Neuronal stem cell (in vitro differentiated cells): ENCODE data around the gene TULP4.
A peak's percentile ranks its signal among the peaks of the same experiment; 100 is the strongest.

Experiments
- DNase-seq: peaks from one replicate; pipeline ENCODE4 v3.0.0-alpha.2; 2013; ENCODE audit warnings: low spot score
- H2AFZ ChIP-seq: one replicate; pipeline ENCODE4 v1.6.1; 2013; ENCODE audit warnings: mild to moderate bottlenecking, low read length, inconsistent platforms
- H2AK5ac ChIP-seq: 2 replicates; pipeline ENCODE4 v1.6.1; 2013; ENCODE audit warnings: low read depth, mild to moderate bottlenecking, inconsistent platforms, low read length, moderate library complexity, mixed read lengths
- H2BK120ac ChIP-seq: 2 replicates; pipeline ENCODE4 v1.6.1; 2013; ENCODE audit warnings: low read depth, mild to moderate bottlenecking, inconsistent platforms, low read length, moderate library complexity, mixed read lengths
- H2BK12ac ChIP-seq: one replicate; pipeline ENCODE4 v1.6.1; 2013; ENCODE audit warnings: low read length, inconsistent platforms
- H2BK15ac ChIP-seq: 2 replicates; pipeline ENCODE4 v1.6.1; 2013; ENCODE audit warnings: mild to moderate bottlenecking, low read length, inconsistent platforms, mixed read lengths
- H2BK5ac ChIP-seq: one replicate; pipeline ENCODE4 v1.6.1; 2013; ENCODE audit warnings: inconsistent platforms, mild to moderate bottlenecking, low read length, moderate library complexity
- H3K14ac ChIP-seq: one replicate; pipeline ENCODE4 v1.6.1; 2013; ENCODE audit warnings: low read length, inconsistent platforms
- H3K18ac ChIP-seq: 2 replicates; pipeline ENCODE4 v1.6.1; 2013; ENCODE audit warnings: low read length, inconsistent platforms
- H3K23ac ChIP-seq: 2 replicates; pipeline ENCODE4 v1.6.1; 2013; ENCODE audit warnings: low read depth, mild to moderate bottlenecking, mixed read lengths, low read length, inconsistent platforms; ENCODE audit not compliant: poor library complexity
- H3K27ac ChIP-seq: replicated peaks from 3 replicates; pipeline ENCODE4 v1.5.1; 2013; ENCODE audit warnings: low read length, inconsistent platforms
- H3K27me3 ChIP-seq, 3 experiments: 2 replicates each; pipeline ENCODE4 v1.6.1; 2013; ENCODE audit warnings: low read length in 3 of 3, mild to moderate bottlenecking in 2 of 3, inconsistent platforms in 1 of 3, low read depth in 1 of 3, mixed read lengths in 1 of 3, moderate library complexity in 1 of 3; ENCODE audit not compliant: control insufficient read depth in 3 of 3, insufficient read depth in 3 of 3
- H3K36me3 ChIP-seq, 2 donors: replicated peaks in 1 of 2; 2 replicates each; pipeline ENCODE4 v1.6.1; 2013; ENCODE audit warnings: low read length in 2 of 2; ENCODE audit not compliant: control insufficient read depth in 2 of 2, insufficient read depth in 2 of 2
- H3K4ac ChIP-seq: 2 replicates; pipeline ENCODE4 v1.6.1; 2013; ENCODE audit warnings: inconsistent platforms, mild to moderate bottlenecking, low read length, moderate library complexity
- H3K4me1 ChIP-seq, 2 donors: 1 replicate in 1 of 2; 2 replicates in 1 of 2; pipeline ENCODE4 v1.6.1; 2013; ENCODE audit warnings: low read length in 2 of 2, low read depth in 1 of 2; ENCODE audit not compliant: control insufficient read depth in 2 of 2, insufficient read depth in 1 of 2
- H3K4me2 ChIP-seq: one replicate; pipeline ENCODE4 v1.6.1; 2013; ENCODE audit warnings: mild to moderate bottlenecking, low read length, inconsistent platforms; ENCODE audit not compliant: insufficient read depth, poor library complexity, severe bottlenecking
- H3K4me3 ChIP-seq, 2 donors: 2 replicates each; pipeline ENCODE4 v1.5.1; 2013; ENCODE audit warnings: low read length in 2 of 2, mild to moderate bottlenecking in 2 of 2, inconsistent platforms in 1 of 2, moderate library complexity in 1 of 2
- H3K79me1 ChIP-seq: one replicate; pipeline ENCODE4 v1.6.1; 2013; ENCODE audit warnings: low read depth, mild to moderate bottlenecking, inconsistent platforms, low read length, moderate library complexity
- H3K9ac ChIP-seq: one replicate; pipeline ENCODE4 v1.6.1; 2013; ENCODE audit warnings: mild to moderate bottlenecking, low read depth, low read length, inconsistent platforms; ENCODE audit not compliant: poor library complexity
- H3K9me3 ChIP-seq, 2 donors: replicated peaks in 1 of 2; 2 replicates each; pipeline versions ENCODE3 to v1.6.1; 2013; ENCODE audit warnings: low read length in 2 of 2, mild to moderate bottlenecking in 2 of 2, inconsistent platforms in 1 of 2, low read depth in 1 of 2, mixed read lengths in 1 of 2, moderate library complexity in 1 of 2; ENCODE audit not compliant: control insufficient read depth in 2 of 2, insufficient read depth in 1 of 2
- H4K8ac ChIP-seq: one replicate; pipeline ENCODE4 v1.6.1; 2013; ENCODE audit warnings: low read depth, mild to moderate bottlenecking, inconsistent platforms, low read length, moderate library complexity
- H4K91ac ChIP-seq: one replicate; pipeline ENCODE4 v1.6.1; 2013; ENCODE audit warnings: low read length, low read depth, mild to moderate bottlenecking, inconsistent platforms; ENCODE audit not compliant: poor library complexity
- WGBS, 2 donors: extraction: QIAGEN DNeasy Blood & Tissue Kit; methylation state at CpG; one replicate each; pipeline ENCODE4 v1.1.7; 2013; ENCODE audit warnings: missing lambda C conversion rate in 2 of 2, mixed read lengths in 1 of 2; ENCODE audit not compliant: insufficient read length in 2 of 2, insufficient replicate concordance in 1 of 2; ENCODE audit errors: extremely low coverage in 2 of 2; 5-methylcytosine and 5-hydroxymethylcytosine counted together

Gene TULP4

DNA sequence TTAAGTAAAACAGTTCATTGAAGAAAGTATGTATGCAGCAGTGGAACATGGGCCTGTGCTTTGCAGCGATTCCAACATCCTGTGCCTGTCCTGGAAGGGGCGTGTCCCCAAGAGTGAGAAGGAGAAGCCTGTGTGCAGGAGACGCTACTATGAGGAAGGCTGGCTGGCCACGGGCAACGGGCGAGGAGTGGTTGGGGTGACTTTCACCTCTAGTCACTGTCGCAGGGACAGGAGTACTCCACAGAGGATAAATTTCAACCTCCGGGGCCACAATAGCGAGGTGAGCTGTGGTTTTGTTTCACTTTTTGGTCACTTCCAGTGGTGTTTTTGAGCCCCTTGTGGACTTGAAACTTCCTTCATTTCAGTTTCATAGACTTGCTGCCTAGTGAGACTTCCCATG, 1.7 kb downstream of the TULP4 start:
- no peak overlapping the region for H3K4me3 ChIP-seq
- no peak overlapping the region for H4K8ac ChIP-seq
- H2BK12ac ChIP-seq = no peak overlapping the region
- H4K91ac ChIP-seq = no peak overlapping the region
- H3K27ac ChIP-seq = no peak overlapping the region
- no peak overlapping the region for H2AK5ac ChIP-seq
- peaks cover 4 to 21% of the 10 kb centered on the region in 2 donors for H3K9me3 ChIP-seq
- no peak overlapping the region for H3K4ac ChIP-seq
- no peaks in the 10 kb centered on the region for H3K4me1 ChIP-seq
- H2AFZ ChIP-seq = no peak overlapping the region
- no peak overlapping the region for H2BK120ac ChIP-seq
- no peak for DNase-seq
- H3K18ac ChIP-seq = no peak overlapping the region
- H3K4me2 ChIP-seq = no peak overlapping the region
- no peak overlapping the region for H3K14ac ChIP-seq
- H3K9ac ChIP-seq = no peak overlapping the region
- no peaks in the 10 kb centered on the region for H3K27me3 ChIP-seq
- no peaks in the 10 kb centered on the region for H3K79me1 ChIP-seq
- WGBS, 2 donors = no CpG with 5 or more reads among the region's 9 CpGs
- peaks cover 6 to 69% of the 10 kb centered on the region in 2 donors for H3K36me3 ChIP-seq
- peak overlapping the region; percentile 20 for H3K23ac ChIP-seq
- no peak overlapping the region for H2BK15ac ChIP-seq
- no peak overlapping the region for H2BK5ac ChIP-seq

DNA sequence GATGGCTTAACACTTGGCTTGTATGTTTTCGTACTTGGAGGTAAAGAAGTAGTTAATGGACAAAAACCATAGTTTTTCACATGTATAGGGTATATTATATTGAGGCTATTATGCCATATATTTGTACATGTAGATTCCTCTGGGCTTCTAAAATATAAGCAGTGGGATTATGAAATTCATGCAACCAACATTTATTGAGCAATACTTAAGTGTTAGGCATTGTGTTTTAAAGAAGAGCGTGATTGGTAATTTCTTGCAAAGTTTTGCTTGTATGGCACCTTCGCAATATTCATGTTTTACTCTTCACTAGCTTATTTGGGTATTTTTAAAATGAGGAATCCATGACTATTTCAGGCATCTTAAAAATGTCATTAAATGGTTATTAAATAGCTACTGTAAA, 2.5 kb downstream of the TULP4 start:
- Histone ChIP-seq H3K4me2 (no peak overlapping the region), H2BK120ac (no peak overlapping the region), H4K8ac (no peak overlapping the region), H3K79me1 (no peaks in the 10 kb centered on the region), H3K27ac (no peak overlapping the region), H4K91ac (no peak overlapping the region), H2BK15ac (no peak overlapping the region), H2AFZ (no peak overlapping the region), H2BK12ac (no peak overlapping the region), H3K4ac (no peak overlapping the region), H3K14ac (no peak overlapping the region), H3K4me1 (no peaks in the 10 kb centered on the region), H3K23ac (no peak overlapping the region), H2AK5ac (no peak overlapping the region), H2BK5ac (no peak overlapping the region), H3K18ac (no peak overlapping the region), H3K9ac (no peak overlapping the region), H3K9me3 (peaks cover 4 to 21% of the 10 kb centered on the region in 2 donors), H3K36me3 (peaks cover 6 to 69% of the 10 kb centered on the region in 2 donors), H3K4me3 (no peak overlapping the region), H3K27me3 (no peaks in the 10 kb centered on the region)
- no peak for DNase-seq
- WGBS, 2 donors = no CpG with 5 or more reads among the region's 3 CpGs

DNA sequence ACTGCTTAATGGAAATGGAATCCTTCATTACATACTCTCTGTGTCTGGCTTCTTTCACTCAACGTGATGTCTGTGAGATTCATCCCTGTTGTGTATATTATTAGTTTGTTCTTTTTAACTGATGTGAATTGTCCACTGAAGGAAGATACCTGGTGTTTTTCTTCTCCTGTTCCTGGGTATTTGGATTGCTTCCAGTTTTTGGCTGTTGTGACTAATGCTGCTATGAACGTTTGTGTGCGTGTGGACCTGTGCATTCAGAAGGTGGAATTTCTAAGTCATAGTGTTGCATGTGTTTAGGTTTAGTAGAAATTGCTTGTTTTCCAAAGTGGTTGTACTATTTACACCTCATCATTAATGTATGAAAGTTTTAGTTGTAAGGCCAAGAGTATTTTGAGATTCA, 3.8 kb downstream of the TULP4 start:
- H3K9me3 ChIP-seq = peaks cover 4 to 21% of the 10 kb centered on the region in 2 donors
- no peak overlapping the region for H3K4me2 ChIP-seq
- DNase-seq = no peak
- no CpG with 5 or more reads among the region's 3 CpGs for WGBS, 2 donors
- H3K4me3 ChIP-seq = no peak overlapping the region
- no peak overlapping the region for H3K23ac ChIP-seq
- no peak overlapping the region for H3K14ac ChIP-seq
- no peak overlapping the region for H4K91ac ChIP-seq
- H3K79me1 ChIP-seq = no peaks in the 10 kb centered on the region
- no peak overlapping the region for H2BK5ac ChIP-seq
- H3K4me1 ChIP-seq = no peaks in the 10 kb centered on the region
- no peaks in the 10 kb centered on the region for H3K27me3 ChIP-seq
- no peak overlapping the region for H4K8ac ChIP-seq
- no peak overlapping the region for H3K27ac ChIP-seq
- no peak overlapping the region for H3K18ac ChIP-seq
- no peak overlapping the region for H2BK15ac ChIP-seq
- no peak overlapping the region for H3K9ac ChIP-seq
- H2AFZ ChIP-seq = no peak overlapping the region
- no peak overlapping the region for H3K4ac ChIP-seq
- H2AK5ac ChIP-seq = no peak overlapping the region
- no peak overlapping the region for H2BK12ac ChIP-seq
- peaks cover 6 to 61% of the 10 kb centered on the region in 2 donors for H3K36me3 ChIP-seq
- no peak overlapping the region for H2BK120ac ChIP-seq

DNA sequence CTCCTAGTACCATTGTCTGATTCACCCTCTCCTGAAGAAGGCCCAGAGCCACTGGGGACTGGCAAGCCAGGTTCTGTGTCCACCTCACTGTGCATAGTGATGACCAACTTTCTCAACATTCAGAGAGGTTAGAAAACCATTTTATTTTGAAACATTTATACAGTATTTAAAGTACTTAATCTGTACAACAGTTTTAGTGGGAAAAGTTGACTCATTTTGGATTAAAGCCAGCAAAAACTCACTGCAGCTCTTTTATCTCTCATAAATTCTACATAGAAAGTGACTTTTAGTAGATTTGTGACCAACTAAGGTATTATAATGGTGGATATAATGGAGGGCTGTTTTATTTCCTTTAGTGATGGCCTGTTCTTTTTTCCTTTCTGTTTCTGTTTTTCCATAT, 9.7 kb downstream of the TULP4 start:
- no peaks in the 10 kb centered on the region for H3K79me1 ChIP-seq
- no peak overlapping the region for H4K8ac ChIP-seq
- H2BK15ac ChIP-seq = no peak overlapping the region
- H3K4me3 ChIP-seq = no peak overlapping the region
- H3K9ac ChIP-seq = no peak overlapping the region
- no peak overlapping the region for H3K4ac ChIP-seq
- no peak overlapping the region for H3K14ac ChIP-seq
- H3K27ac ChIP-seq = no peak overlapping the region
- H2BK12ac ChIP-seq = no peak overlapping the region
- H3K23ac ChIP-seq = no peak overlapping the region
- no peak overlapping the region for H3K18ac ChIP-seq
- no peak for DNase-seq
- peaks cover 0 to 12% of the 10 kb centered on the region in 2 donors for H3K36me3 ChIP-seq
- peaks cover 0 to 4% of the 10 kb centered on the region in 2 donors for H3K9me3 ChIP-seq
- no peak overlapping the region for H2BK5ac ChIP-seq
- H3K4me2 ChIP-seq = no peak overlapping the region
- no peak overlapping the region for H2AFZ ChIP-seq
- H2BK120ac ChIP-seq = no peak overlapping the region
- no peak overlapping the region for H4K91ac ChIP-seq
- no peaks in the 10 kb centered on the region for H3K27me3 ChIP-seq
- H2AK5ac ChIP-seq = no peak overlapping the region
- H3K4me1 ChIP-seq = no peaks in the 10 kb centered on the region
